HepG2 (cell line): Measurements from ENCODE around the gene GGA2. TPM values are rescaled to one million over a fixed set of nuclear protein-coding genes. Genes with fewer than 3 reads are reported as not detected.

Experiments
- CC2D1A ChIP-seq: sonication (generic); formaldehyde crosslinking; IDR thresholded peaks from 2 replicates; pipeline ENCODE4 v1.8.1; 2023; ENCODE audit warnings: mild to moderate bottlenecking, missing genetic modification reagents
- FIP1L1 ChIP-seq: fragments of 200-400 bp; formaldehyde crosslinking; IDR thresholded peaks from 2 replicates; pipeline ENCODE4 v1.6.1; 2018; ENCODE audit warnings: low read depth, mild to moderate bottlenecking, low read length, moderate library complexity, borderline replicate concordance; ENCODE audit not compliant: insufficient read depth
- NAIF1 ChIP-seq: sonication (generic); formaldehyde crosslinking; IDR thresholded peaks from 2 replicates; pipeline ENCODE4 v1.5.0; 2020; ENCODE audit warnings: mild to moderate bottlenecking, missing genetic modification reagents, borderline replicate concordance
- NR2C2 ChIP-seq: sonication (generic); formaldehyde crosslinking; IDR thresholded peaks from 2 replicates; pipeline ENCODE4 v1.4.0; 2020; ENCODE audit warnings: missing genetic modification reagents, mild to moderate bottlenecking, moderate library complexity, borderline replicate concordance
- PAF1 ChIP-seq: IDR thresholded peaks from 2 replicates; pipeline ENCODE4 v1.6.1; 2016; ENCODE audit warnings: missing genetic modification reagents, missing compliant biosample characterization
- RAD21 ChIP-seq: fragments of 450-650 bp; formaldehyde crosslinking; IDR thresholded peaks from 2 replicates; pipeline ENCODE4 v1.5.0; 2020; ENCODE audit warnings: mild to moderate bottlenecking
- RFX3 ChIP-seq: IDR thresholded peaks from 2 replicates; pipeline ENCODE4 v1.6.1; 2016; ENCODE audit warnings: missing biosample characterization, missing genetic modification reagents
- SIX4 ChIP-seq: sonication (generic); formaldehyde crosslinking; IDR thresholded peaks from 2 replicates; pipeline ENCODE4 v1.4.0; 2020; ENCODE audit warnings: missing genetic modification reagents
- SNAI1 ChIP-seq: sonication (generic); formaldehyde crosslinking; IDR thresholded peaks from 2 replicates; pipeline ENCODE4 v1.5.0; 2020; ENCODE audit warnings: mild to moderate bottlenecking, missing genetic modification reagents, borderline replicate concordance
- TBP ChIP-seq: sonication (generic); formaldehyde crosslinking; IDR thresholded peaks from 2 replicates; pipeline ENCODE4 v1.5.0; 2020; ENCODE audit warnings: missing genetic modification reagents
- TCF12 ChIP-seq, 2 experiments: fragments of 450-650 bp in 1 of 2; sonication (generic) in 1 of 2; formaldehyde crosslinking in 1 of 2; IDR thresholded peaks; 2 replicates each; pipeline versions ENCODE4 v1.6.1 to v1.8.0; 2017 to 2022; ENCODE audit warnings: antibody characterized with exemption in 1 of 2, mild to moderate bottlenecking in 1 of 2, missing genetic modification reagents in 1 of 2, moderate library complexity in 1 of 2
- YEATS4 ChIP-seq: sonication (generic); formaldehyde crosslinking; IDR thresholded peaks from 2 replicates; pipeline ENCODE4 v1.4.0; 2020; ENCODE audit warnings: missing genetic modification reagents, borderline replicate concordance
- ZC3H4 ChIP-seq: sonication (generic); formaldehyde crosslinking; IDR thresholded peaks from 2 replicates; pipeline ENCODE4 v1.4.0; 2020; ENCODE audit warnings: missing genetic modification reagents, borderline replicate concordance
- ZFP37 ChIP-seq: sonication (generic); formaldehyde crosslinking; IDR thresholded peaks from 2 replicates; pipeline ENCODE4 v1.4.0; 2020; ENCODE audit warnings: missing genetic modification reagents, borderline replicate concordance
- ZNF260 ChIP-seq: sonication (generic); formaldehyde crosslinking; IDR thresholded peaks from 2 replicates; pipeline ENCODE4 v1.4.0; 2020; ENCODE audit warnings: missing genetic modification reagents, low read depth, mild to moderate bottlenecking, borderline replicate concordance
- ZNF292 ChIP-seq: sonication (generic); formaldehyde crosslinking; IDR thresholded peaks from 2 replicates; pipeline ENCODE4 v1.8.1; 2022; ENCODE audit warnings: mild to moderate bottlenecking, low read depth, missing genetic modification reagents, borderline replicate concordance
- ZNF350 ChIP-seq: sonication (generic); formaldehyde crosslinking; IDR thresholded peaks from 2 replicates; pipeline ENCODE4 v1.4.0; 2020; ENCODE audit warnings: mild to moderate bottlenecking, low read depth, missing genetic modification reagents, borderline replicate concordance
- ZNF383 ChIP-seq: sonication (generic); formaldehyde crosslinking; IDR thresholded peaks from 2 replicates; pipeline ENCODE4 v1.4.0; 2020; ENCODE audit warnings: missing genetic modification reagents, mild to moderate bottlenecking, borderline replicate concordance
- ZNF589 ChIP-seq: sonication (generic); formaldehyde crosslinking; conservative IDR thresholded peaks from 2 replicates; pipeline ENCODE4 v1.8.0; 2022; ENCODE audit warnings: mild to moderate bottlenecking, moderate library complexity, missing genetic modification reagents
- ZNF740 ChIP-seq: sonication (generic); formaldehyde crosslinking; IDR thresholded peaks from 2 replicates; pipeline ENCODE4 v1.4.0; 2020; ENCODE audit warnings: missing genetic modification reagents
- ZSCAN20 ChIP-seq: sonication (generic); formaldehyde crosslinking; IDR thresholded peaks from 2 replicates; pipeline ENCODE4 v1.4.0; 2020; ENCODE audit warnings: missing genetic modification reagents, mild to moderate bottlenecking, borderline replicate concordance
- polyA plus RNA-seq, 8 experiments: library from polyadenylated mRNA; depleted of rRNA in 3 of 8; stranded (reverse) in 7 of 8; unstranded in 1 of 8; fragments of >200 nt; fragmentation: Illumina TruSeq in 4 of 8; extraction: Trizol in 4 of 8; gene quantifications; 2 replicates each; pipeline versions ENCODE4 v1.2.1 to v1.2.3, GENCODE V29; 2011 to 2016; ENCODE audit warnings: low read depth in 4 of 8, missing spikeins in 1 of 8, mixed read lengths in 1 of 8; ENCODE audit not compliant: insufficient read depth in 1 of 8
- total RNA-seq, 5 experiments: library from RNA; depleted of rRNA; stranded (reverse); fragments of >200 nt; fragmentation: Illumina TruSeq; extraction: Trizol; gene quantifications; 2 replicates each; pipeline ENCODE4 v1.2.3, GENCODE V29; 2016; ENCODE audit warnings: low read depth in 1 of 5
- TF ChIP-seq, protein P1 (sequence below): sonication (generic); formaldehyde crosslinking; IDR thresholded peaks from 2 replicates; pipeline ENCODE4 v1.8.1; 2023; ENCODE audit warnings: mild to moderate bottlenecking, missing genetic modification reagents, borderline replicate concordance
- TF ChIP-seq, protein P2 (sequence below): sonication (generic); formaldehyde crosslinking; IDR thresholded peaks from 2 replicates; pipeline ENCODE4 v1.4.0; 2020; ENCODE audit warnings: mild to moderate bottlenecking, missing genetic modification reagents
- TF ChIP-seq, protein P3 (sequence below): sonication (generic); formaldehyde crosslinking; IDR thresholded peaks from 2 replicates; pipeline ENCODE4 v1.4.0; 2020; ENCODE audit warnings: low read depth, mild to moderate bottlenecking, missing genetic modification reagents
- TF ChIP-seq, protein P4 (sequence below): sonication (generic); formaldehyde crosslinking; IDR thresholded peaks from 2 replicates; pipeline ENCODE4 v1.5.0; 2020; ENCODE audit warnings: mild to moderate bottlenecking, missing genetic modification reagents, moderate library complexity

GGA2 gene
- total and polyA plus RNA-seq, 2 of the 13 experiments (the other 11 are each of a cell fraction or from before 2014, with no cell fraction given), result 51.5 to 69.8 TPM

GRCh38 chr16:23510164-23510914, at the start of gene GGA2 (continued):
- TF ChIP-seq NR2C2 (peak; percentile 74), SIX4 (CRISPR knock-in tag) (peak; percentile 77; the same call in 1 of the 2 replicates), TBP (CRISPR knock-in tag) (0 out of 2 replicates have a peak, but pooled peaks have one; percentile 88), TCF12 (IDR thresholded peaks at IDR 0.05) (no peak), TCF12 (CRISPR knock-in tag; IDR thresholded peaks at IDR 0.05) (peak; percentile 96), ZFP37 (CRISPR knock-in tag) (0 out of 2 replicates have a peak, but pooled peaks have one; percentile 65), ZNF350 (CRISPR knock-in tag) (peak; percentile 60), FIP1L1 (peak; percentile 97; the same call in 1 of the 2 replicates), ZNF292 (CRISPR knock-in tag) (no peak), RAD21 (CRISPR knock-in tag) (peak; percentile 94), CC2D1A (CRISPR knock-in tag) (no peak), ZNF383 (CRISPR knock-in tag) (0 out of 2 replicates have a peak, but pooled peaks have one; percentile 73), ZNF589 (CRISPR knock-in tag) (0 out of 2 replicates have a peak, but pooled peaks have one; percentile 46), ZSCAN20 (CRISPR knock-in tag) (peak; percentile 97; the same call in 1 of the 2 replicates), ZC3H4 (no peak; the same call in 1 of the 2 replicates), SNAI1 (CRISPR knock-in tag) (peak; percentile 68; the same call in 1 of the 2 replicates), YEATS4 (CRISPR knock-in tag) (peak; percentile 99), ZNF260 (CRISPR knock-in tag) (no peak), PAF1 (CRISPR knock-in tag) (no peak), RFX3 (CRISPR knock-in tag) (no peak), NAIF1 (CRISPR knock-in tag) (no peak; the same call in 1 of the 2 replicates), ZNF740 (peak; percentile 98)
- TF ChIP-seq, protein P1, sequence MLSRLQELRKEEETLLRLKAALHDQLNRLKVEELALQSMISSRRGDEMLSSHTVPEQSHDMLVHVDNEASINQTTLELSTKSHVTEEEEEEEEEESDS (CRISPR knock-in tag), result peak; percentile 87
- TF ChIP-seq, protein P2, sequence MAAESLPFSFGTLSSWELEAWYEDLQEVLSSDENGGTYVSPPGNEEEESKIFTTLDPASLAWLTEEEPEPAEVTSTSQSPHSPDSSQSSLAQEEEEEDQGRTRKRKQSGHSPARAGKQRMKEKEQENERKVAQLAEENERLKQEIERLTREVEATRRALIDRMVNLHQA (CRISPR knock-in tag), result no peak; the same call in 1 of the 2 replicates
- TF ChIP-seq, protein P3, sequence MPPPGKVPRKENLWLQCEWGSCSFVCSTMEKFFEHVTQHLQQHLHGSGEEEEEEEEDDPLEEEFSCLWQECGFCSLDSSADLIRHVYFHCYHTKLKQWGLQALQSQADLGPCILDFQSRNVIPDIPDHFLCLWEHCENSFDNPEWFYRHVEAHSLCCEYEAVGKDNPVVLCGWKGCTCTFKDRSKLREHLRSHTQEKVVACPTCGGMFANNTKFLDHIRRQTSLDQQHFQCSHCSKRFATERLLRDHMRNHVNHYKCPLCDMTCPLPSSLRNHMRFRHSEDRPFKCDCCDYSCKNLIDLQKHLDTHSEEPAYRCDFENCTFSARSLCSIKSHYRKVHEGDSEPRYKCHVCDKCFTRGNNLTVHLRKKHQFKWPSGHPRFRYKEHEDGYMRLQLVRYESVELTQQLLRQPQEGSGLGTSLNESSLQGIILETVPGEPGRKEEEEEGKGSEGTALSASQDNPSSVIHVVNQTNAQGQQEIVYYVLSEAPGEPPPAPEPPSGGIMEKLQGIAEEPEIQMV (CRISPR knock-in tag), result peak; percentile 95
- TF ChIP-seq, protein P4, sequence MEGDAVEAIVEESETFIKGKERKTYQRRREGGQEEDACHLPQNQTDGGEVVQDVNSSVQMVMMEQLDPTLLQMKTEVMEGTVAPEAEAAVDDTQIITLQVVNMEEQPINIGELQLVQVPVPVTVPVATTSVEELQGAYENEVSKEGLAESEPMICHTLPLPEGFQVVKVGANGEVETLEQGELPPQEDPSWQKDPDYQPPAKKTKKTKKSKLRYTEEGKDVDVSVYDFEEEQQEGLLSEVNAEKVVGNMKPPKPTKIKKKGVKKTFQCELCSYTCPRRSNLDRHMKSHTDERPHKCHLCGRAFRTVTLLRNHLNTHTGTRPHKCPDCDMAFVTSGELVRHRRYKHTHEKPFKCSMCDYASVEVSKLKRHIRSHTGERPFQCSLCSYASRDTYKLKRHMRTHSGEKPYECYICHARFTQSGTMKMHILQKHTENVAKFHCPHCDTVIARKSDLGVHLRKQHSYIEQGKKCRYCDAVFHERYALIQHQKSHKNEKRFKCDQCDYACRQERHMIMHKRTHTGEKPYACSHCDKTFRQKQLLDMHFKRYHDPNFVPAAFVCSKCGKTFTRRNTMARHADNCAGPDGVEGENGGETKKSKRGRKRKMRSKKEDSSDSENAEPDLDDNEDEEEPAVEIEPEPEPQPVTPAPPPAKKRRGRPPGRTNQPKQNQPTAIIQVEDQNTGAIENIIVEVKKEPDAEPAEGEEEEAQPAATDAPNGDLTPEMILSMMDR, result peak; percentile 65
